SK-N-SH treated with all-trans-retinoic acid at 6 μM for 48 hours (cell line): ENCODE measurements around the gene SETD1A.
A peak's percentile ranks its signal among the peaks of the same experiment; 100 is the strongest.
"Not testable (repeated sequence)": the region's sequence is repeated elsewhere in the genome, so short reads cannot be mapped to it uniquely, and the experiment has no call there.

ENCODE experiments used
- ATAC-seq: fragments of 200-7000 bp; cut with Tn5 transposase; 3 replicates; pipeline ENCODE4 v1.9.1; 2020; ENCODE audit warnings: mild to moderate bottlenecking, moderate library complexity
- ARNTL ChIP-seq: fragments of 450-650 bp; formaldehyde crosslinking; IDR thresholded peaks from 2 replicates; pipeline ENCODE4 v1.5.0; 2020; ENCODE audit warnings: low read depth, mild to moderate bottlenecking, moderate library complexity, borderline replicate concordance
- BACH2 ChIP-seq: fragments of 250-450 bp; sonication (Bioruptor Pico); IDR thresholded peaks from 2 replicates; pipeline ENCODE4 v1.9.0; 2021; ENCODE audit warnings: mild to moderate bottlenecking, borderline replicate concordance
- CREB5 ChIP-seq: fragments of 250-450 bp; sonication (Bioruptor Pico); IDR thresholded peaks from 2 replicates; pipeline ENCODE4 v1.5.1; 2020; ENCODE audit warnings: low read depth, mild to moderate bottlenecking, moderate library complexity
- CSDC2 ChIP-seq: fragments of 250-450 bp; sonication (Bioruptor Pico); IDR thresholded peaks from 2 replicates; pipeline ENCODE4 v1.5.0; 2020; ENCODE audit warnings: mild to moderate bottlenecking, moderate library complexity
- CSRNP3 ChIP-seq: fragments of 250-450 bp; sonication (Bioruptor Pico); IDR thresholded peaks from 2 replicates; pipeline ENCODE4 v1.5.1; 2021; ENCODE audit warnings: mild to moderate bottlenecking, moderate library complexity
- ESRRG ChIP-seq: fragments of 250-450 bp; sonication (Bioruptor Pico); IDR thresholded peaks from 2 replicates; pipeline ENCODE4 v1.6.1; 2021; ENCODE audit warnings: mild to moderate bottlenecking
- GLIS3 ChIP-seq: fragments of 250-450 bp; sonication (Bioruptor Pico); IDR thresholded peaks from 2 replicates; pipeline ENCODE4 v1.5.0; 2020; ENCODE audit warnings: mild to moderate bottlenecking, moderate library complexity
- ISL1 ChIP-seq: fragments of 250-450 bp; sonication (Bioruptor Pico); IDR thresholded peaks from 2 replicates; pipeline ENCODE4 v2.1.2; 2022; ENCODE audit warnings: mild to moderate bottlenecking, moderate library complexity
- OSR1 ChIP-seq: fragments of 250-450 bp; sonication (Bioruptor Pico); IDR thresholded peaks from 2 replicates; pipeline ENCODE4 v1.8.0; 2022; ENCODE audit warnings: moderate library complexity, mild to moderate bottlenecking, inconsistent platforms
- PATZ1 ChIP-seq: fragments of 250-450 bp; sonication (Bioruptor Pico); IDR thresholded peaks from 2 replicates; pipeline ENCODE4 v1.8.0; 2020; ENCODE audit warnings: mild to moderate bottlenecking, moderate library complexity, borderline replicate concordance
- POU6F1 ChIP-seq: fragments of 250-450 bp; sonication (Bioruptor Pico); IDR thresholded peaks from 2 replicates; pipeline ENCODE4 v1.8.0; 2021; ENCODE audit warnings: low read depth, mild to moderate bottlenecking, moderate library complexity, borderline replicate concordance
- PPARA ChIP-seq: fragments of 250-450 bp; sonication (Bioruptor Pico); IDR thresholded peaks from 2 replicates; pipeline ENCODE4 v1.5.0; 2020; ENCODE audit warnings: mild to moderate bottlenecking, borderline replicate concordance
- SNAI2 ChIP-seq: fragments of 250-450 bp; sonication (Bioruptor Pico); IDR thresholded peaks from 2 replicates; pipeline ENCODE4 v1.5.0; 2020; ENCODE audit warnings: mild to moderate bottlenecking, moderate library complexity
- TCF4 ChIP-seq: fragments of 250-450 bp; sonication (Bioruptor Pico); IDR thresholded peaks from 2 replicates; pipeline ENCODE4 v1.8.0; 2021; ENCODE audit warnings: mild to moderate bottlenecking, moderate library complexity, borderline replicate concordance
- TOX ChIP-seq: fragments of 250-450 bp; sonication (Bioruptor Pico); IDR thresholded peaks from 2 replicates; pipeline ENCODE4 v1.8.0; 2021; ENCODE audit warnings: mild to moderate bottlenecking, moderate library complexity, borderline replicate concordance
- TSHZ2 ChIP-seq: fragments of 250-450 bp; sonication (Bioruptor Pico); IDR thresholded peaks from 2 replicates; pipeline ENCODE4 v1.5.0; 2020; ENCODE audit warnings: mild to moderate bottlenecking, moderate library complexity
- ZC3H10 ChIP-seq: fragments of 250-450 bp; sonication (Bioruptor Pico); IDR thresholded peaks from 2 replicates; pipeline ENCODE4 v1.5.1; 2021; ENCODE audit warnings: mild to moderate bottlenecking, moderate library complexity
- ZFP3 ChIP-seq: fragments of 250-450 bp; sonication (Bioruptor Pico); IDR thresholded peaks from 2 replicates; pipeline ENCODE4 v1.5.0; 2020; ENCODE audit warnings: mild to moderate bottlenecking, moderate library complexity
- ZFP30 ChIP-seq: fragments of 450-650 bp; formaldehyde crosslinking; IDR thresholded peaks from 2 replicates; pipeline ENCODE4 v1.5.0; 2022; ENCODE audit warnings: mild to moderate bottlenecking, moderate library complexity
- ZNF8 ChIP-seq: fragments of 450-650 bp; formaldehyde crosslinking; IDR thresholded peaks from 2 replicates; pipeline ENCODE4 v1.5.0; 2020; ENCODE audit warnings: mild to moderate bottlenecking, moderate library complexity

SETD1A gene

GRCh38 chr16:31010585-31011325 is 53.2 kb downstream of the SETD1A start, which contains the start of gene STX1B:
Gene STX1B (minus strand): TSS chr16:31010638. CDS start chr16:31010396, 242 bp downstream.
- peak; percentile 68 for ATAC-seq
- TF ChIP-seq POU6F1 (CRISPR knock-in tag): no peak
- TF ChIP-seq CSDC2 (CRISPR knock-in tag): no peak
- no peak for TF ChIP-seq SNAI2 (CRISPR knock-in tag)
- no peak for TF ChIP-seq GLIS3 (CRISPR knock-in tag)
- TF ChIP-seq ISL1 (CRISPR knock-in tag): no peak
- TF ChIP-seq ZC3H10 (CRISPR knock-in tag): no peak
- TF ChIP-seq ESRRG: no peak
- no peak for TF ChIP-seq BACH2 (CRISPR knock-in tag)
- no peak for TF ChIP-seq CREB5 (CRISPR knock-in tag)
- no peak for TF ChIP-seq TOX (CRISPR knock-in tag)
- TF ChIP-seq ZFP3 (CRISPR knock-in tag): no peak
- no peak for TF ChIP-seq PPARA (CRISPR knock-in tag)
- TF ChIP-seq ARNTL: no peak
- TF ChIP-seq TCF4: no peak
- no peak for TF ChIP-seq PATZ1 (CRISPR knock-in tag)
- TF ChIP-seq TSHZ2 (CRISPR knock-in tag): no peak

GRCh38 chr16:31011815-31012214 is 54.3 kb downstream of the SETD1A start:
- not testable (repeated sequence) for ATAC-seq

GRCh38 chr16:31013292-31013691 is 55.7 kb downstream of the SETD1A start:
- ATAC-seq: not testable (repeated sequence)

GRCh38 chr16:31016018-31016417 is 58.5 kb downstream of the SETD1A start:
- peak; percentile 59 for ATAC-seq
- no peak for TF ChIP-seq ISL1 (CRISPR knock-in tag)
- no peak for TF ChIP-seq TOX (CRISPR knock-in tag)
- no peak for TF ChIP-seq PPARA (CRISPR knock-in tag)
- TF ChIP-seq TCF4: no peak
- no peak for TF ChIP-seq POU6F1 (CRISPR knock-in tag)
- TF ChIP-seq CSRNP3 (CRISPR knock-in tag): no peak
- no peak for TF ChIP-seq OSR1 (CRISPR knock-in tag)
- TF ChIP-seq SNAI2 (CRISPR knock-in tag): no peak
- no peak for TF ChIP-seq ZNF8 (CRISPR knock-in tag)
- TF ChIP-seq ESRRG: no peak
- TF ChIP-seq BACH2 (CRISPR knock-in tag): no peak
- no peak for TF ChIP-seq ZFP30 (CRISPR knock-in tag)
- TF ChIP-seq GLIS3 (CRISPR knock-in tag): no peak
- TF ChIP-seq ZC3H10 (CRISPR knock-in tag): no peak
- no peak for TF ChIP-seq TSHZ2 (CRISPR knock-in tag)
- TF ChIP-seq ARNTL: no peak
- no peak for TF ChIP-seq ZFP3 (CRISPR knock-in tag)
- TF ChIP-seq CSDC2 (CRISPR knock-in tag): no peak

GRCh38 chr16:31017756-31018155 is 60.2 kb downstream of the SETD1A start:
- ATAC-seq: not testable (repeated sequence)
